Endodermal cell (in vitro differentiated cells): Measurements from ENCODE around the gene DNAH8. TPM values are rescaled to one million over a fixed set of nuclear protein-coding genes. Genes with fewer than 3 reads are reported as not detected.
A peak's percentile ranks its signal among the peaks of the same experiment; 100 is the strongest.

Source experiments
- DNase-seq: peaks from one replicate; pipeline ENCODE4 v3.0.0-alpha.2; 2017
- H3K27ac ChIP-seq: 2 replicates; pipeline ENCODE4 v1.5.1; 2013; ENCODE audit warnings: mild to moderate bottlenecking, low read depth, low read length, moderate library complexity
- H3K27me3 ChIP-seq: 2 replicates; pipeline ENCODE4 v1.6.1; 2013; ENCODE audit warnings: mild to moderate bottlenecking, low read length, moderate library complexity; ENCODE audit not compliant: insufficient read depth, control insufficient read depth, poor library complexity, severe bottlenecking
- H3K36me3 ChIP-seq: 2 replicates; pipeline ENCODE4 v1.7.0; 2013; ENCODE audit warnings: mild to moderate bottlenecking, low read length, moderate library complexity; ENCODE audit not compliant: control insufficient read depth, insufficient read depth
- H3K4me1 ChIP-seq: one replicate; pipeline ENCODE4 v1.7.0; 2013; ENCODE audit warnings: low read length; ENCODE audit not compliant: control insufficient read depth, insufficient read depth
- H3K4me3 ChIP-seq: 2 replicates; pipeline ENCODE4 v1.5.1; 2013; ENCODE audit warnings: mild to moderate bottlenecking, low read length, moderate library complexity
- H3K9ac ChIP-seq: 2 replicates; pipeline ENCODE4 v1.6.1; 2013; ENCODE audit warnings: mild to moderate bottlenecking, low read length, moderate library complexity; ENCODE audit not compliant: poor library complexity, severe bottlenecking; ENCODE audit errors: extremely low read depth
- H3K9me3 ChIP-seq: 2 replicates; pipeline ENCODE4 v1.6.1; 2013; ENCODE audit warnings: mild to moderate bottlenecking, low read length, moderate library complexity; ENCODE audit not compliant: control insufficient read depth
- H3K27ac Mint-ChIP-seq: 2 replicates; pipeline ENCODE4 v1.8.0; 2020; ENCODE audit warnings: mixed read lengths
- H3K27me3 Mint-ChIP-seq: 2 replicates; pipeline ENCODE4 v1.8.0; 2021; ENCODE audit warnings: mild to moderate bottlenecking, mixed read lengths; ENCODE audit not compliant: insufficient read depth
- H3K36me3 Mint-ChIP-seq: 2 replicates; pipeline ENCODE4 v1.8.0; 2020; ENCODE audit warnings: low read depth, mixed read lengths
- H3K4me1 Mint-ChIP-seq: 2 replicates; pipeline ENCODE4 v1.8.0; 2020; ENCODE audit warnings: mixed read lengths
- H3K4me3 Mint-ChIP-seq: 2 replicates; pipeline ENCODE4 v1.8.0; 2020; ENCODE audit warnings: mild to moderate bottlenecking, moderate library complexity, mixed read lengths
- H3K9me3 Mint-ChIP-seq: 2 replicates; pipeline ENCODE4 v1.8.0; 2020; ENCODE audit warnings: mild to moderate bottlenecking, mixed read lengths
- CTCF ChIP-seq: fragments of 200-600 bp; sonication (generic); conservative IDR thresholded peaks from 2 replicates; pipeline ENCODE4 v1.5.0; 2021; ENCODE audit warnings: antibody characterized with exemption, mild to moderate bottlenecking
- WGBS, 2 experiments: methylation state at CpG; one replicate each; pipeline versions ENCODE4 v1.1.5 to v1.1.7; 2013; ENCODE audit warnings: missing lambda C conversion rate in 2 of 2, mixed read lengths in 1 of 2; ENCODE audit not compliant: insufficient coverage in 1 of 2, insufficient read length in 1 of 2; 5-methylcytosine and 5-hydroxymethylcytosine counted together
- total RNA-seq, 2 donors: library from RNA; stranded (reverse); fragmentation: NEBNext Ultra II Directional in 1 of 2; extraction: Animal tissue kit (Norgen Biotek cat#: 25700) in 1 of 2; gene quantifications; 2 replicates in 1 of 2; 3 replicates in 1 of 2; pipeline ENCODE4 v1.2.1, GENCODE V29; 2021

DNAH8 gene
- total RNA-seq, 2 donors from 2014 or later = not detected

GRCh38 chr6:38714239-38715015 is 684 bp upstream of the DNAH8 start:
- Mint-ChIP-seq H3K9me3 (peaks cover 18% of the 10 kb centered on the region), H3K27ac (no peak overlapping the region), H3K27me3 (peaks cover 22% of the 10 kb centered on the region), H3K4me1 (peaks cover 2% of the 10 kb centered on the region), H3K4me3 (no peak overlapping the region), H3K36me3 (peaks cover 3% of the 10 kb centered on the region)
- Histone ChIP-seq H3K27me3 (peaks cover 41% of the 10 kb centered on the region), H3K27ac (no peak overlapping the region), H3K36me3 (no peaks in the 10 kb centered on the region), H3K9ac (no peak overlapping the region), H3K4me1 (no peaks in the 10 kb centered on the region), H3K4me3 (peak overlapping the region; percentile 65), H3K9me3 (peaks cover 11% of the 10 kb centered on the region)
- no peak for DNase-seq
- no peak for TF ChIP-seq CTCF
- 37% methylated on average over 3 of the region's 4 CpGs; no CpG with 5 or more reads in 1 of the 2 experiments for WGBS, 2 experiments

- DNase-seq = no peak
- no peak overlapping the region for H3K9ac ChIP-seq
- H3K4me3 Mint-ChIP-seq = no peak overlapping the region
- H3K4me1 Mint-ChIP-seq = peaks cover 6% of the 10 kb centered on the region
- peaks cover 2% of the 10 kb centered on the region for H3K36me3 Mint-ChIP-seq
- H3K4me3 ChIP-seq = no peak overlapping the region
- H3K9me3 Mint-ChIP-seq = peaks cover 19% of the 10 kb centered on the region
- peaks cover 19% of the 10 kb centered on the region for H3K9me3 ChIP-seq
- WGBS, 2 experiments = 99 to 100% methylated on average over 1 to 2 of the region's 2 CpGs
- H3K27me3 Mint-ChIP-seq = peaks cover 20% of the 10 kb centered on the region
- peaks cover 41% of the 10 kb centered on the region for H3K27me3 ChIP-seq
- TF ChIP-seq CTCF = no peak
- H3K4me1 ChIP-seq = no peaks in the 10 kb centered on the region
- no peaks in the 10 kb centered on the region for H3K36me3 ChIP-seq
- no peak overlapping the region for H3K27ac Mint-ChIP-seq
- H3K27ac ChIP-seq = no peak overlapping the region
Observed at GRCh38 chr6:38716825-38717224, 1.7 kb downstream of the DNAH8 start.

GRCh38 chr6:38719358-38719757 is 4.2 kb downstream of the DNAH8 start:
- Histone ChIP-seq H3K36me3 (no peaks in the 10 kb centered on the region), H3K27me3 (peaks cover 25% of the 10 kb centered on the region), H3K9me3 (peaks cover 20% of the 10 kb centered on the region), H3K4me3 (no peak overlapping the region), H3K4me1 (no peaks in the 10 kb centered on the region), H3K27ac (no peak overlapping the region), H3K9ac (no peak overlapping the region)
- Mint-ChIP-seq H3K4me3 (no peak overlapping the region), H3K27me3 (peaks cover 15% of the 10 kb centered on the region), H3K27ac (no peak overlapping the region), H3K9me3 (peaks cover 19% of the 10 kb centered on the region), H3K4me1 (peaks cover 5% of the 10 kb centered on the region), H3K36me3 (peaks cover 2% of the 10 kb centered on the region)
- DNase-seq = no peak
- no peak for TF ChIP-seq CTCF
- WGBS, 2 experiments = 96 to 100% methylated on average over 1 of the region's 1 CpG
